ENCODE data around the gene RNF138.
"Not testable (repeated sequence)": the region's sequence is repeated elsewhere in the genome, so short reads cannot be mapped to it uniquely, and the experiment has no call there.

The RNF138 gene

GRCh38 chr18:32081881-32082280, 9.8 kb upstream of the RNF138 start:
- Histone ChIP-seq H3K4me3 (ENCODE audit: control insufficient read depth in 1 of 7, extremely low read depth in 1 of 7, insufficient read depth in 4 of 7, low read depth in 2 of 7, low read length in 6 of 7) (no peak overlapping the region), H3K27ac (ENCODE audit: insufficient read depth in 1 of 2, low read depth in 1 of 2, low read length in 2 of 2, poor library complexity in 1 of 2, severe bottlenecking in 2 of 2) (no peak overlapping the region), H3K4me1 (ENCODE audit: control extremely low read depth in 1 of 4, control insufficient read depth in 4 of 4, insufficient read depth in 4 of 4, low read length in 3 of 4) (peaks cover 16 to 34% (median 26%) of the 10 kb centered on the region in 4 experiments), H3K36me3 (ENCODE audit: control insufficient read depth in 4 of 4, insufficient read depth in 4 of 4, low read length in 3 of 4) (peaks cover 0 to 2% (median 0%) of the 10 kb centered on the region in 4 experiments), H3K9me3 (ENCODE audit: control extremely low read depth in 1 of 5, control insufficient read depth in 4 of 5, insufficient read depth in 2 of 5, low read depth in 1 of 5, low read length in 4 of 5) (no peaks in the 10 kb centered on the region), H3K27me3 (replicated peaks in 2 of 5; ENCODE audit: control insufficient read depth in 4 of 5, insufficient read depth in 5 of 5, low read length in 4 of 5) (no peaks in the 10 kb centered on the region)
- WGBS (ENCODE audit: insufficient coverage) = no CpG with 5 or more reads among the region's 1 CpG
- POLR2A ChIA-PET = no interaction called here
- no peak for DNase-seq
- CTCF ChIA-PET = interaction anchor here (0.7 to 2.0 kb wide), 3 partner anchors 10 to 30 kb away, joined by 3 to 7 read pairs (median 4); no protein-coding TSS in a partner anchor

GRCh38 chr18:32083781-32084180, 7.9 kb upstream of the RNF138 start:
- 98% methylated on average over 7 of the region's 8 CpGs for WGBS (ENCODE audit: insufficient coverage)
- H3K36me3 ChIP-seq (ENCODE audit: control insufficient read depth in 4 of 4, insufficient read depth in 4 of 4, low read length in 3 of 4) = no peaks in the 10 kb centered on the region

GRCh38 chr18:32086881-32087280, 4.8 kb upstream of the RNF138 start:
- no peak for DNase-seq

More at GRCh38 chr18:32083781-32084180, 7.9 kb upstream of the RNF138 start:
- H3K4me1 ChIP-seq (ENCODE audit: control extremely low read depth in 1 of 4, control insufficient read depth in 4 of 4, insufficient read depth in 4 of 4, low read length in 3 of 4) = peaks cover 16 to 39% (median 26%) of the 10 kb centered on the region in 4 experiments
- POLR2A ChIA-PET = no interaction called here
- no peaks in the 10 kb centered on the region for H3K9me3 ChIP-seq (ENCODE audit: control extremely low read depth in 1 of 5, control insufficient read depth in 4 of 5, insufficient read depth in 2 of 5, low read depth in 1 of 5, low read length in 4 of 5)
- CTCF ChIA-PET = interaction anchor here (0.7 to 3.9 kb wide), 7 partner anchors 12 to 64 kb away, joined by 3 to 21 read pairs (median 3); partner anchors contain the start of gene RNF125
- H3K27ac ChIP-seq (ENCODE audit: insufficient read depth in 1 of 2, low read depth in 1 of 2, low read length in 2 of 2, poor library complexity in 1 of 2, severe bottlenecking in 2 of 2) = no peak overlapping the region
- no peaks in the 10 kb centered on the region for H3K27me3 ChIP-seq (replicated peaks in 2 of 5; ENCODE audit: control insufficient read depth in 4 of 5, insufficient read depth in 5 of 5, low read length in 4 of 5)
- no peak for DNase-seq
- H3K4me3 ChIP-seq (ENCODE audit: control insufficient read depth in 1 of 7, extremely low read depth in 1 of 7, insufficient read depth in 4 of 7, low read depth in 2 of 7, low read length in 6 of 7) = no peak overlapping the region

GRCh38 chr18:32090831-32091230, 843 bp upstream of the RNF138 start:
- Histone ChIP-seq H3K4me1 (ENCODE audit: control extremely low read depth in 1 of 4, control insufficient read depth in 4 of 4, insufficient read depth in 4 of 4, low read length in 3 of 4) (peaks cover 10 to 46% (median 24%) of the 10 kb centered on the region in 4 experiments), H3K4me3 (ENCODE audit: control insufficient read depth in 1 of 7, extremely low read depth in 1 of 7, insufficient read depth in 4 of 7, low read depth in 2 of 7, low read length in 6 of 7) (peak overlapping the region in 1 of 7 experiments; percentile 95), H3K36me3 (ENCODE audit: control insufficient read depth in 4 of 4, insufficient read depth in 4 of 4, low read length in 3 of 4) (peaks cover 2 to 12% (median 5%) of the 10 kb centered on the region in 4 experiments)
- not testable (repeated sequence) for DNase-seq; H3K27me3 ChIP-seq (replicated peaks in 2 of 5; ENCODE audit: control insufficient read depth in 4 of 5, insufficient read depth in 5 of 5, low read length in 4 of 5); H3K9me3 ChIP-seq (ENCODE audit: control extremely low read depth in 1 of 5, control insufficient read depth in 4 of 5, insufficient read depth in 2 of 5, low read depth in 1 of 5, low read length in 4 of 5); H3K27ac ChIP-seq (ENCODE audit: insufficient read depth in 1 of 2, low read depth in 1 of 2, low read length in 2 of 2, poor library complexity in 1 of 2, severe bottlenecking in 2 of 2)
- WGBS (ENCODE audit: insufficient coverage) = 99% methylated on average over 8 of the region's 16 CpGs
- ChIA-PET CTCF (interaction anchor here (0.6 to 1.9 kb wide), 5 partner anchors 12 to 170 kb away, joined by 3 to 8 read pairs (median 3); no protein-coding TSS in a partner anchor), POLR2A (interaction anchor here (0.5 to 1.1 kb wide), 3 partner anchors 13 to 39 kb away, joined by 3 read pairs; no protein-coding TSS in a partner anchor)

More at GRCh38 chr18:32086881-32087280, 4.8 kb upstream of the RNF138 start:
- ChIA-PET CTCF (interaction anchor here (1.2 to 3.9 kb wide), 3 partner anchors 13 to 68 kb away, joined by 4 to 21 read pairs (median 4); partner anchors contain the start of gene RNF125), POLR2A (no interaction called here)
- no peaks in the 10 kb centered on the region for H3K9me3 ChIP-seq (ENCODE audit: control extremely low read depth in 1 of 5, control insufficient read depth in 4 of 5, insufficient read depth in 2 of 5, low read depth in 1 of 5, low read length in 4 of 5)
- peaks cover 20 to 47% (median 33%) of the 10 kb centered on the region in 4 experiments for H3K4me1 ChIP-seq (ENCODE audit: control extremely low read depth in 1 of 4, control insufficient read depth in 4 of 4, insufficient read depth in 4 of 4, low read length in 3 of 4)
- no peaks in the 10 kb centered on the region for H3K36me3 ChIP-seq (ENCODE audit: control insufficient read depth in 4 of 4, insufficient read depth in 4 of 4, low read length in 3 of 4)
- no peak overlapping the region for H3K4me3 ChIP-seq (ENCODE audit: control insufficient read depth in 1 of 7, extremely low read depth in 1 of 7, insufficient read depth in 4 of 7, low read depth in 2 of 7, low read length in 6 of 7)
- no peaks in the 10 kb centered on the region for H3K27me3 ChIP-seq (replicated peaks in 2 of 5; ENCODE audit: control insufficient read depth in 4 of 5, insufficient read depth in 5 of 5, low read length in 4 of 5)
- 100% methylated on average over 4 of the region's 6 CpGs for WGBS (ENCODE audit: insufficient coverage)
- no peak overlapping the region for H3K27ac ChIP-seq (ENCODE audit: insufficient read depth in 1 of 2, low read depth in 1 of 2, low read length in 2 of 2, poor library complexity in 1 of 2, severe bottlenecking in 2 of 2)

GRCh38 chr18:32091325-32091723, 350 bp upstream of the RNF138 start:
- ChIA-PET POLR2A (interaction anchor here (0.8 to 1.4 kb wide), 6 partner anchors 12 to 148 kb away, joined by 3 to 10 read pairs (median 3); partner anchors contain the start of genes RNF125 and TRAPPC8), CTCF (interaction anchor here (1.1 to 1.4 kb wide), 2 partner anchors 16 to 18 kb away, joined by 3 to 5 read pairs; no protein-coding TSS in a partner anchor)
- Histone ChIP-seq H3K4me1 (ENCODE audit: control extremely low read depth in 1 of 4, control insufficient read depth in 4 of 4, insufficient read depth in 4 of 4, low read length in 3 of 4) (peaks cover 6 to 45% (median 24%) of the 10 kb centered on the region in 4 experiments), H3K27ac (ENCODE audit: insufficient read depth in 1 of 2, low read depth in 1 of 2, low read length in 2 of 2, poor library complexity in 1 of 2, severe bottlenecking in 2 of 2) (peak overlapping the region; percentile 92 to 97), H3K4me3 (ENCODE audit: control insufficient read depth in 1 of 7, extremely low read depth in 1 of 7, insufficient read depth in 4 of 7, low read depth in 2 of 7, low read length in 6 of 7) (peak overlapping the region in 6 of 7 experiments; percentile 60 to 95 (median 84)), H3K9me3 (ENCODE audit: control extremely low read depth in 1 of 5, control insufficient read depth in 4 of 5, insufficient read depth in 2 of 5, low read depth in 1 of 5, low read length in 4 of 5) (no peaks in the 10 kb centered on the region), H3K36me3 (ENCODE audit: control insufficient read depth in 4 of 4, insufficient read depth in 4 of 4, low read length in 3 of 4) (peaks cover 2 to 17% (median 7%) of the 10 kb centered on the region in 4 experiments), H3K27me3 (replicated peaks in 2 of 5; ENCODE audit: control insufficient read depth in 4 of 5, insufficient read depth in 5 of 5, low read length in 4 of 5) (no peaks in the 10 kb centered on the region)
- DNase-seq = no peak
- WGBS (ENCODE audit: insufficient coverage) = 48% methylated on average over 4 of the region's 7 CpGs

GRCh38 chr18:32092422-32093101, 888 bp downstream of the RNF138 start:
- no peaks in the 10 kb centered on the region for H3K27me3 ChIP-seq (replicated peaks in 2 of 5; ENCODE audit: control insufficient read depth in 4 of 5, insufficient read depth in 5 of 5, low read length in 4 of 5)
- H3K4me3 ChIP-seq (ENCODE audit: control insufficient read depth in 1 of 7, extremely low read depth in 1 of 7, insufficient read depth in 4 of 7, low read depth in 2 of 7, low read length in 6 of 7) = peak overlapping the region; percentile 69 to 95 (median 86)
- CTCF ChIA-PET = no interaction called here

More at GRCh38 chr18:32092422-32093101, 888 bp downstream of the RNF138 start:
- POLR2A ChIA-PET = interaction anchor here (0.7 to 1.4 kb wide), 4 partner anchors 13 to 73 kb away, joined by 3 to 10 read pairs (median 3); partner anchors contain the start of gene RNF125
- peak; percentile 96 to 98 (median 98) for DNase-seq
- Histone ChIP-seq H3K27ac (ENCODE audit: insufficient read depth in 1 of 2, low read depth in 1 of 2, low read length in 2 of 2, poor library complexity in 1 of 2, severe bottlenecking in 2 of 2) (peak overlapping the region; percentile 92 to 97), H3K9me3 (ENCODE audit: control extremely low read depth in 1 of 5, control insufficient read depth in 4 of 5, insufficient read depth in 2 of 5, low read depth in 1 of 5, low read length in 4 of 5) (no peaks in the 10 kb centered on the region), H3K36me3 (ENCODE audit: control insufficient read depth in 4 of 4, insufficient read depth in 4 of 4, low read length in 3 of 4) (peaks cover 2 to 27% (median 8%) of the 10 kb centered on the region in 4 experiments), H3K4me1 (ENCODE audit: control extremely low read depth in 1 of 4, control insufficient read depth in 4 of 4, insufficient read depth in 4 of 4, low read length in 3 of 4) (peaks cover 11 to 39% (median 28%) of the 10 kb centered on the region in 4 experiments)
- under 1% methylated on average over 68 of the region's 77 CpGs for WGBS (ENCODE audit: insufficient coverage)
